ENCODE data around the gene IL19.
"Not testable (repeated sequence)": the region's sequence is repeated elsewhere in the genome, so short reads cannot be mapped to it uniquely, and the experiment has no call there.

GRCh38 chr1:206762741-206763364, 7.7 kb upstream of the IL19 start:
- TF ChIP-seq TAF1 (conservative IDR thresholded peaks at IDR 0.05); SP1 (IDR thresholded peaks at IDR 0.05); CTCF (IDR thresholded peaks at IDR 0.05; ENCODE audit: low read depth, low read length, missing input control): not testable (repeated sequence)

Data from liver (tissue), 3 donors.